Activated naive CD4-positive, alpha-beta T cell (primary cell): ENCODE measurements around the gene LAMC3.

Experiments used
- DNase-seq, 4 experiments: peaks; one replicate each; lab custom pipeline; 2025; lab: John Stamatoyannopoulos, UW

Gene LAMC3

GRCh38 chr9:130979591-130980385 is 29.2 kb upstream of the LAMC3 start:
- no peak for DNase-seq

DNA sequence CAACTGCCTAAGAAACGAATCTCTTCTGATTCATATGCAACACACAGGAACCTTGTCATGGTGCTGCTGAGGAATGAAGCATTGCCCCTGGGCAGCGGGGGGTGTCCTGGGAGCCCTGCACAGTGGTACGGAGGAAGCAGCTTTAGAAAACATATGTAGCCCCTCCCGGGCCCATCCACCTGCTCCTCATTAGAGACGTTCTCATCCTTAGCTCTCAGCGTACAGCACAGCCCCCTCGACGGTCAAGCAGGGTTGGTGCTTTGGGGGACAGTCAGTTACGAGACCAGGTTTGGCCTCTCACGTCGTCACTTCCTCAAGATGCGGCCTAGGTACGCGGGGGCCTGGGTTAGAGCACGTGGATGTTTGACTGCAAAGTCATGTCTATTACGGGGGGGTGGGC is 28.4 kb upstream of the LAMC3 start:
- DNase-seq: no peak

GRCh38 chr9:130981002-130981755 is 27.8 kb upstream of the LAMC3 start:
- DNase-seq: no peak

DNA sequence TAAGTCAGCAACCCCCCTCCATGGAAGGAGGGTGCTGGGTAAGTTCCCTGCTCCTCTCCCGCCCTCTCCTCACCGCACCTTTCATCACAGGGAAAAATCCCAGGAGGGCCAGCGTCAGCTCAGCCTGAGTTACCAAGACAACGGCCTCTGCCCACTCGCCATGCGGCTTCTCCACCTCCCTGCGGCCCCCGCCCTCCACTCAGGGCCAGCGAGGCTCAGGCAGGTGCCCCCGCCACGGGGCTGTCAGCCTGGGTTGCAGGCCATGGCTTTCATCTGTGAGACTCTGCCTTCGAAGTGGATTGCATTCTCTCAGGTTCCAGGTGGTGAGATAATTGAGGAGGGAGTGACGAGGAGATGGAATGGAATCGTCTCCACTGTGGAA is 27.2 kb upstream of the LAMC3 start:
- DNase-seq: no peak

DNA sequence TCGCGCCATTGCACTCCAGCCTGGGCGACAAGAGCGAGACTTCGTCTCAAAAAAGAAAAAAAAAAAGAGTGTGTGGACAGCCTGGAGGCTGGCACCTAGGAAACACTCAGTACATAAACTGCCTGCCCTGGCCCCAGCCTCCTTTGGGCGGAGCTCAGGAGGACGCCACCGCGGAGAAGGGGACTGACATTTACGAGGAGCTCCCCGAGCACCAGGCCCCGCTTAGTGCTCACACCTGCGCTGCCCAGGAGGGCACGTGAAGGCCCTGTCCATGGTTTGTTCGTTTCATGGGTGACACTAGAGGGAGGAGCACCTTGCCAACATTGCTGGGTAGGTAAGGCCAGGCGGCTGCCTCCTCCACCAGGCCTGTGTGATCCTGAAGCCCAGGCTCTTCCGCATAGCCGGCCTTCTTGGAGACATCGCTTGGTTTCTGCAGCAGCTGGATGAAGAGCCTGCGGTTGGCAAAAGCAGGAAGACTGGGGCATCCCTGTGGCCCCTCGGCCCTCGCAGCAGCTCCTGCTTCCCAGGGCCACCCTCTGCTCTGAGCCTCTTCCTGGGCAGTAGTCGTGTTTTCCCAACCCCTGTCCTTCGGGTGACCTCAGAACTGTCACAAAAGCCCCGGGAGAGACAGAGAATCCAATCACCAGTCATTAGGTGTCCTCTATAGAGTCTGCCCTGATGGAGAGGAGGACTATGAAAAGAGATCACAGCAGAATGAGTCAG is 26.2 kb upstream of the LAMC3 start:
- no peak for DNase-seq

GRCh38 chr9:130983359-130983670 is 25.7 kb upstream of the LAMC3 start:
- no peak for DNase-seq

DNA sequence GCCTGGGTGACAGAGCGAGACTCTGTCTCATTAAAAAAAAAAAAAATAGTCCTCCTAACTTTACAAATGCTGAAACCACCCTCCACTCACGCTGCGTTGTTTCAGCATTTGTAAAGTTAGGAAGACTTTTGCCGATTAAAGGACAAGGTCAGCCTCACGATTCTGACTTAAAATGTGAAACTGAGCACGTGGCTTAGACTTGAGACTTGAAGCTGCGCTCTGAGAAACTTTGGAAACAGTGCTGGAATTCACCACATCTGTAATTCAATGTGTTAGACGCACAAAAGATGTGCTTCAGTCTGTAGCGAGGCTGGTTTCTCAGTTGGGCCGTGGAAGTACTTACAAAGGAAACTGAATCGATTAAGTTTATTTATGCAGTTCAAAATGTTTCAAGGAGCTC is 25.0 kb upstream of the LAMC3 start:
- DNase-seq: no peak

DNA sequence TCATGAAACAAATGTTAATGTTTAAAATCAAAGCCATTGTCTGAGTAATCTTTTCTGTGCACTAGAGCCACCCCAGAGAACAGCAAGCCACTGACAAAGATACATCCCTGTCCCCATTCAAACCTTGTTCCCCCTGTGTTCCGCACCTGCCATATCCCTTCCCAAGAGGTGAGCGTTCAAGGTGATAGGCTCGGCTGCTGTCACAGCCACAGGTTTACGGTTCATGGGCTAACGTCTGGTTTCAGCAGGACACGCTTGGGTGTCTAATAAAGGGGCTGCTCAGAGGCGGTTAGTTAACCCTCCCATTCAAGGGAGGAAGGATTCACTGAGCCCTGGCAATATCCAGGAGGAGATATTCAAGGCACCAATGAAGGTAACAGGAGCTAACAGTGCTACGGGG is 24.5 kb upstream of the LAMC3 start:
- DNase-seq: no peak

DNA sequence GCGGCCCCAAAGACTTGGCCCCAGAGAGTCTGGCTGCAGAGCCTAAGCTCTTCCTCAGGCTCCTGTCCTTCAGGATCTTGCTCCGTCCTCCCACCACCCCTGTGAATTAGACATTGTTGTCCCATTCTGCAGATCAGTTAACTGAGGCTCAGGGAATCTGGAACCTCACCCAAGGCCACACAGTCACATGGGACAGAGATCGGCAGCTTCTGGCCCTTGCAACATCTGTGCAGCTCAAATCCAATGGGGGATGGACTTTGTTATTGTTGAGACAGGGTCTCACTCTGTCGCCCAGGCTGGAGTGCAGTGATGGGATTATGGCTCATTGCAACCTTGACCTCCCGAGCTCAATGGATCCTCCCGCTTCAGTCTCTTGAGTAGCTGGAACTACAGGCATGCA is 23.9 kb upstream of the LAMC3 start:
- no peak for DNase-seq

GRCh38 chr9:130985606-130986162 is 23.3 kb upstream of the LAMC3 start:
- no peak for DNase-seq

DNA sequence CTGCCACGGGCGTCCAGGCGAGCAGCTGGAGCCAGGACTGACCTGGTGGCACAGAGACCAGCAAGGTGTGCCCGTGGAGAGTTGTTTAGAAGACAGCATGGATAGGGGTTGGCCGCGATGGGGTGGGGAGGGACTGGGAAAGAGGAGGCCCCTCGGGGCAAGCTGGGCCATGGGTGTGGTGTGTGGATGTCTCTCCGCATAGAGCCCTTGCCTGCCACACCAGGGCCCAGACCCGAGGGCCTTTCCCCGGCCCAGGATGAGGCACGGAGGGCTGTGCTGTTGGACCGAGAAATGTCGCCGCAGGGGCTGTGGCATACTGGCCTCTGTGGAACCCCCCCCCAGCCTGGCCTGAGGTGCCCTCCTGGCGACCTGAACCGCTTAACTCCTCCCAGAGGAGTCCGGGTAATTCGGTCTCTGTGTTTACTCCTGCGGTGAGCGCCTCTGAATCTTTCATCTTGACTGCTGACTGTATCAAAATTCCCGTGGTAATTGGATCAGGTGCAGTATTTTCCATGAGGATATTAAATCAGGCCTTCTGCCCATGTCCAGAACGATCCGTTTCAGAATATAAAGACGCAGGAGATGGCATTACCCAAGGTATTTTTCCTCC is 22.5 kb upstream of the LAMC3 start:
- no peak for DNase-seq

DNA sequence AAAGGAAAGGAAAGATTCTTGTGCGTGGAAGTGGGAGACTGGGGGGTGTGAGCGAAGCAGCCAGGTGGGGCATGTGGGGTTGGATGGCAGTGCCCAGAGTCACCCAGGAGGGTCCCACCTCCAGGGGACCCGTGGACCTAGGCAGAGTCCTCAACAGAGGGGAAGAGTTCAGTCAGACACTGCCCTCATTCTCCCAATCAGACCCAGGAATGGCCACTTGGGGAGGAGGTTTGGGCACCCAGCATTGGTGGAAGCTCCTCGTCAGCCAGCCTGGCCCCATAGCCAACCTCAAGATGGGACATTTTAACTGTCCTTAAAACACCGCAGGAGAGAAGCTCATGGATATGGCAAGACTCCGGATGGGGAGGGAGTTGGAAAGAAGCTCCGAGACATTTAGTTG is 21.9 kb upstream of the LAMC3 start:
- DNase-seq: no peak

GRCh38 chr9:130987738-130988399 is 21.1 kb upstream of the LAMC3 start:
- DNase-seq: no peak

- no peak for DNase-seq
Measured at GRCh38 chr9:130988400-130988747, 20.6 kb upstream of the LAMC3 start.

DNA sequence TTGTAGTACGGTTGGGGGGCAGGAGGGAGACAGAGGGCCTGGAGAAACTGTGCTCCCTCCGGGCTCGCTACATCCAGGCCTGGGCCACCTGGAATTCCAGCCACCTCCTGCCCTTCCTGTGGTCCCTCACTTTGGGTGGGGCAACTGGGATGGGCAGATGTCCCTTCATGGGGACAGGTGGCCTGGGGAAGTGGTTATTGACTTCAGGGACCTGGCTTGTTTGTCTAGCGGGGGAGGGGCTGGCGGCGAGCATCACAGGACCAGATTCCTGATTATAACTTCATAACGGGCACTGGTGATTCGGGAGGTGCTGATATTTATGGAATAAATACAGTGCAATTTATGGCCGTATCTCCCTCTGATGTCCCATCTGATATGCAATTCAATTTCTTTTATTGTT is 20.1 kb upstream of the LAMC3 start:
- DNase-seq: no peak

GRCh38 chr9:130989391-130989790 is 19.6 kb upstream of the LAMC3 start:
- DNase-seq: no peak

GRCh38 chr9:130989891-130990290 is 19.1 kb upstream of the LAMC3 start:
- no peak for DNase-seq

DNA sequence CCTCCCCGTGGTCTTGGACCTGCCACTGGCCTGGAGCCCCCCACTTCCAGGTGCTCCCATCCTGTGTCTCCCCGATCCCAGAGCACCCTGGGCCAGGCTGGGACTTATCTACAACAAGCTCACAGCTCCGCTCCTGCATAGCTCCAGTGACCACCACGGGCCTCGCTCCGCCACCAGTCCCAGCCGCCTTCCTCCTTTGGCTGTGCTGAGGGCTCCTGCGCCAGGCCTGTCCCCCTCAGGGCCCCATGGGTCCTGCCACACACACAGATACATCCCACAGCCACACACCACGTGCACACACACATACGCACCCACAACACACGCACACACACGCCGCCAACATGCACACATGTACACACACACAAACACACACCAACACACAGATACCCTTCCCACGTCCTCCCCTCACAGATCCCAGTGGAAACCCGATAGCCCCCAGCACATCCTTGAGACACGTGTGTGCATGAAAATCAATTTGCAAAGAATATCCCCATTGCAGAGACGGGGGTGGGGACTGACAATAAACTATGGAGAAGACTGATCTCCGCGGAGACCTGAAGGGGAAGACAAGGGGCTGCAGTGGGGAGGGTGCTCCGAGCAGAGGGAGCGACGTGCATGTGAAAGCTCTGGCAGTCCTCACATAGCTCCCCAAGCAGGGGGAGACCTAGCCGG is 18.5 kb upstream of the LAMC3 start:
- no peak for DNase-seq

GRCh38 chr9:130990978-130991777 is 17.8 kb upstream of the LAMC3 start:
- DNase-seq: no peak
